Measurements from ENCODE around the gene SNTA1.
A peak's percentile ranks its signal among the peaks of the same experiment; 100 is the strongest.
"Not testable (repeated sequence)": the region's sequence is repeated elsewhere in the genome, so short reads cannot be mapped to it uniquely, and the experiment has no call there.

The SNTA1 gene

DNA sequence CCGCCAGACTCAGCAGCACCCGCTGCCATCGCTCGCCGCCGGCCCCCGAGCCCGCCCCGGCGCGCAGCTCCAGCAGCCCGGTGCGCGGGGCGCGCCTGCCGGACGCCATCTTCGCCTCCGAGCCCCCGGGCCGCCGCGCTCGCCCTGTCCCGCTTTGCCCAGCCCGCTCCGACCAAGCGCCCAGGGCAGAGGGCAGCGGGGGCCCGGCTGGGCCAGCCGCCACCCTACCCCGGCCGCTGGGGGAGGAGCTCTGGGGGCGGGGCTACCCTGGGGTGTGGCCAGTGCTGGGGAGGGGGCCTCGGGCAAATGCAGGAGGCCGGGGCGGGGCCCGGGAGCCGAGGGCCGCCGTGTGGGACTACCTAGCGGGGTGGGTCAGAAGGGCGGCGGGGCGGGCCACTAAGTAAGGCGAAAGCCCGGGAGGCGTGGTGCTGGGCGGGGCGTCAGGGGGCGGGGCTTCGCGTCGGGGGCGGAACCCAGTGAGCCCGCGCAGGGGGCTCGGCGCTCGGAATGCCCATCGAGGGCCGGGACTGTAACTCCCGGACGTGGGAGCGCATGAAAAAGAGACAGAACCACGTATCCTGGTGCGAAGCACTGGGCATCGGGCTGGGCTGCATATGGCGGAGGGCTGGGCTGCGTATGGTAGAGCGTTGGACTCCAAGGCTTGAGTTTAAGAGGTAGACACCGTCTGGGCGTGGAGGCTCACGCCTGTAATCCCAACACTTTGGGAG lies at the start of gene SNTA1:
Gene SNTA1 (minus strand): TSS at position 252 of the 728 bp plus-strand sequence. CDS start 143 bp downstream, at position 109.
- DNase-seq (ENCODE audit: low read depth in 2 of 2) = peak in 1 of 2 experiments; percentile 25

DNA sequence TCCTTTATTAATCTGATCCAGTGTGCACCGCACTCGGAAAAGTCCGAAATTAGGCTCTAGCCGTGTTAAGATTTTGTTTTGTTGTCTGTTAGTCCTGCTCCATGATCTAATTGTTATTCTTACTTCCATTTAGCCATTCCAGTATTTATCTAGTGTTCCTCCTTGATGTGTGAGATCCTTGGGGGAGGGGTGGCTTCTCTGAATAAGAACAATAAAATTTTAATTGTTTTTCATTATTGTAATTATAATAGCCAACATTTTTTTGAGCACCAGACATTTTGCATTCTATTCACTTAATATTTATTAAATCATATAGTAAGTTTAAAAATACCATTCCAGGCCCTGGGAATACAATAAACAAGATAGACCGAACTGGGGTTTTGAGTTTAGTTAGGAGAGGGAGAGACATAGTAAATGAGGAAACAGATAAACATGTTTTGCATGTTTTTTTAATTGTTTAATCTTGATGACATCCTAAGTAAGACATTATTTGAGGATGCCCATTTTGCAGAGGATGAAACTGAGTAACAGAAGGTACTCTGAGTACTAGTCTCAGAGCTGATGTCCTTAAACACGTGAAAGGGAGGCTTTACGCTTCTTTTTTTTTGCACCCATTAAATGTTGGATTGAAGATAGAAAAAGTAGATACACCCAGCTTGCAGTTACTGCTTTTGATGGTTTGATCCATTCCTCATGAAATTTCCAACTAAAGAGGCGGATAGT lies 47.5 kb upstream of the SNTA1 start:
- DNase-seq (ENCODE audit: low read depth in 2 of 2) = no peak

DNA sequence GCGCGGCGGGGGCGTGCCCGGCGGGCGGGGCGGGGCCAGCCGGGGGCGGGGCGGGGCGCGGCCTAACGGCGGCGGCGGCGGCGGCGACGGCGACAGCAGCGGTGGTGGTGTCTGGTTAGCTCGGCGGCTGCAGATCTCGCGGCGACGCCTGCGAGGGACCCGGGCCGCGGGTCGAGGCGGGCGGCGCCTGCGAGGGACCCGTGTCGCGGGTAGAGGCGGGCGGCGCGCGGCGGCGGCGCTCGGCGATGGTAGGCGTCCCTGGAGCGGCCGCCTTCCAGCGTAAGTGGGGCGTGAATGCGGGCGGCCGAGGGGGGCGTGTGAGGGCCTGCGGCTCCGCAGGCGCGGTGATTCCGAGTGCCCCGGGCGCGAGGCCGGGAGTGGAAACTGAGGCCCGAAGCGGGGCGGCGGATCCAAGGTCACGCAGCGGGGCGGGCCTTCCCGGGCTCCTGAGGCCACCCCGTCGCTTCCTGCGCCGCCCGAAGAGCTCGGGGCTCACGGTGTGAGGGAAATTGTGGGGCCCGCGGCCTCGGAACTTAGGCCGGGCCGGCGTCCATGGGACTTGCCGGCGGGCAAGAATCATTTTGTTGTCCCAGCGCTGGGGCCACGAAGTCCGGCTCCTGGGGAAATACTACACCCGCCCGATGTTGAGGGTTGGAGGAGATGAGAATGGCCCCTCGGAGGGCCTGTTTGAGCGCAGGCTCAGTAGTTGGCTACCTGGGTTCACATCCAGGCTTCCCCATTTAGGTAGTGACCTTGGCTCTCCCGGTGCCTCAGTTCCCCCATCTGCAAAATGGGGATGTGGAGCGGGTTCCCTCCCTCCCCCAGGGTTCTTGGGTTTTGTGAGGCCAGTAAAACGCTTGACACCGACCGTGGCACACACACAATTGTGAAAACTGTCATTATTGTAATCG lies 46.7 kb upstream of the SNTA1 start, which contains the start of gene CBFA2T2:
Gene CBFA2T2 (plus strand): TSS at position 74 of the 911 bp plus-strand sequence. CDS start 172 bp downstream, at position 246.
- DNase-seq (ENCODE audit: low read depth in 2 of 2) = peak in 1 of 2 experiments; percentile 25

DNA sequence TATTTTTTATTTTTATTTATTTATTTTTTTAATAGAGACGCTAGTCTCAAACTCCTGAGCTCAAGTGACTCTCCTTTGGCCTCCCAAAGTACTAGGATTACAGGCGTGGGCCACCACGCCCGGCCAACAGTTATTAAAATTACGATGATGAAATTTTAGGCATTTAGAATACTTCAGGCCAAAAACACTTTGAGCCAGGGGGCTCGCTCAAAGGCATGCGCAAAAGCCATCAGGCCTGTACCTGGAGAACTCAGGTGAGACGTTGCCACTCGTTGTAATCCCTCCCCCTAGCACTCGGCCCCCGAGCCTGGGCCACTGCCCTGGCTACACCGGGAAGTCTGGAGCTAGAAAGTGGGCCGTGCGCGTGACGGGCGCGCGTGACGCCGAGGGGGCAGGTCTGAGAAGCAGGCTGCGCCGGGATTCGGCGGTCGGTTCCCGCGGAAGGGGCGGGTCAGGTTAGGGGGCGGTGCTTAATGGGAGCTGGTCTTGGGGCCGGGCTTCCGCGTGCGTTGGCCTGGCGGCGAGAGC lies 46.0 kb upstream of the SNTA1 start:
- peak; percentile 90 to 92 for DNase-seq (ENCODE audit: low read depth in 2 of 2)

DNA sequence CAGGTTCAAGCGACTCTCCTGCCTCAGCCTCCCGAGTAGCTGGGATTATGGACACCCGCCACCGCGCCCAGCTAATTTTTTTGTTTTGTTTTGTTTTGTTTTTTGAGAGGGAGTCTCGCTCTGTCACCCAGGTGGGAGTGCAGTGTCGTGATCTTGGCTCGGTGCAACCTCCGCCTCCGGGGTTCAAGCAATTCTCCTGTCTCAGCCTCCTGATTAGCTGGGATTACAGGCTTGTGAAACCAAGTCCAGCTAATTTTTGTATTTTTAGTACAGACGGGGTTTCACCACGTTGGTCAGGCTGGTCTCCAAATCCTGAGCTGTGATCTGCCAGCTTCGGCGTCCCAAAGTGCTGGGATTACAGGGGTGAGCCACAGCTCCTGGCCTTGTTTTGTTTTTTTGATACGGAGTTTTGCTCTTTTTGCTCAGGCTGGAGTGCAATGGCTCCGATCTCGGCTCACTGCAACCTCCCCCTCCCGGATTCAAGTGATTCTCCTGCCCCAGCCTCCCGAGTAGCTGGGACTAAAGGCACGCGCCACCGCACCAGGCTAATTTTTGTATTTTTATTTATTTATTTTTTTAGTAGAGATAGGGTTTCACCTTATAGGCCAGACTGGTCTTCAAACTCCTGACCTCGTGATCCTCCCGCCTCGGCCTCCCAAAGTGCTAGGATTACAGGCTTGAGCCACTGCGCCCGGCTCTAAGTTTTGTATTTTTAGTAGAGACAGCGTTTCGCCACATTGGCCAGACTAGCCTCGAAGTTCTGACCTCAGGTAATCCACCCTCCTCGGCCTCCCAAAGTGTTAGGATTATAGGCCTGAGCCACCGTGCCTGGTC lies 45.3 kb upstream of the SNTA1 start:
- not testable (repeated sequence) for DNase-seq (ENCODE audit: low read depth in 2 of 2)

DNA sequence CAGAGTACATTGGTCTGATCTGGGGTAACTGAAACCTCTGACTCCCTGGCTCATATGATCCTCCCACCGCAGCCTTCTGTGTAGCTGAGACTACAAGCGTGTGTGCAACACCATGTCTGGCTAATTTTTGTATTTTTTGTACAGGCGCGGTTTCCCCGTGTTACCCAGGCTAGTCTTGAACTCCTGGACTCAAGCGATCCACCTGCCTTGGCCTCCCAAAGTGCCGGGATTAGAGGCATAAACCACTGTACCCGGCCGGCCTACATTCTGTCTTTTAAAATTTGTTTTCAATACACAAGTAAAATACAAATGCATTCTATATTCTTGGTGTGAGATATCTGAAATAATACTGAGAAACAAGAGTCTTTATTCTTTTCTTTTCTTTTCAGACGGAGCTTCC lies 44.6 kb upstream of the SNTA1 start:
- no peak for DNase-seq (ENCODE audit: low read depth in 2 of 2)

DNA sequence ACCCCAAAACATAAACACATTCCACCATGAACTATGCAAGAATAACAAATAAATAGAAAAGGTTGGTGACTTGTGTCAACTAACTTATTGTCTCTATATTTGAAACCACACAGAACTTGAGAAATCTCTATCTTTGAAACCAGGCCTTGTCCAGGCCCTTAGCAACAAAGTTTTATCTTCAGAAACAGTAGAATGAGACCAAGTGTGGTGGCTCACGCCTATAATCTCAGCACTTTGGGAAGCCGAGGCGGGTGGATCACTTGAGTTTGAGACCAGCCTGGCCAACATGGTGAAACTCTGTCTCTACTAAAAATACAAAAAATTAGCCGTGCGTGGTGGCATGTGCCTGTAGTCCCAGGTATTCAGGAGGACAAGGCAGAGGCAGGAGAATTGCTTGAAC lies 39.6 kb upstream of the SNTA1 start:
- not testable (repeated sequence) for DNase-seq (ENCODE audit: low read depth in 2 of 2)

DNA sequence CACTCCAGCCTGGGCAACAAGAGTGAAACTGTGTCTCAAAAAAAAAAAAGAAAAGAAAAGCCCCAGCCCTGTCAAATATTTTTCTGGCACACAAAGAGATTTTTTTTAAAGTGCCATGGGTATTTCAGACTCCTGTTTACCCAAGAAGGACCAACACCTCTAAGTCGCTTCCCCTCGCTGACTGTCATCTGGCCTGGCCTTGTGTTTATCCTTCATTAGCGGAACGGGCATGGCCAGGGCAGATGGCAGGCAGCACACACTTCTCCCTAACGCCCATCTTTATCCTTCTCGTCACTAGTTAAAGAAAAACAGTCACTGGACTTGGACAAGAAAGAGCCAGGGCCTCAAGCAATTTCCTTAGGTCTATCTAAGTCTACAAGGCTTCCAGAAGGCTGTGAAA lies 39.0 kb upstream of the SNTA1 start:
- no peak for DNase-seq (ENCODE audit: low read depth in 2 of 2)

DNA sequence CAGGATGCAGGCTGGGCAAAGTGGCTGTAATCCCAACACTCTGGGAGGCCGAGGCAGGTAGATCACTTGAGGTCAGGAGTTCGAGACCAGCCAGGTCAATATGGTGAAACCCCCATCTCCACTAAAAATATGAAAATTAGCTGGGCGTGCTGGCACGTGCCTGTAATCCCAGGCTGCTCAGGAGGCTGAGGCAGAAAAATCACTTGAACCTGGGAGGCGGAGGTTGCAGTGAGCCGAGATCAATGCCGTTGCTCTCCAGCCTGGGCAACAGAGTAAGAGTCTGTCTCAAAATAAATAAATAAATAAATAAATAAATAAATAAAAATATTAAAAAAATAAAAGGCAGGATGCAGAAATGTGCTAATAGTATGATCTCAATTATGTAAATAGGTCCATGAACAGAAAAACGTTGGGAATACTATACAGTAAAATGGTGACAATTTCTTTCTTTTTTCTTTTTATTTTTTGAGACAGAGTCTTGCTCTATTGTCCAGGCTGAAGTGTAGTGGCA lies 37.9 kb upstream of the SNTA1 start:
- no peak for DNase-seq (ENCODE audit: low read depth in 2 of 2)

DNA sequence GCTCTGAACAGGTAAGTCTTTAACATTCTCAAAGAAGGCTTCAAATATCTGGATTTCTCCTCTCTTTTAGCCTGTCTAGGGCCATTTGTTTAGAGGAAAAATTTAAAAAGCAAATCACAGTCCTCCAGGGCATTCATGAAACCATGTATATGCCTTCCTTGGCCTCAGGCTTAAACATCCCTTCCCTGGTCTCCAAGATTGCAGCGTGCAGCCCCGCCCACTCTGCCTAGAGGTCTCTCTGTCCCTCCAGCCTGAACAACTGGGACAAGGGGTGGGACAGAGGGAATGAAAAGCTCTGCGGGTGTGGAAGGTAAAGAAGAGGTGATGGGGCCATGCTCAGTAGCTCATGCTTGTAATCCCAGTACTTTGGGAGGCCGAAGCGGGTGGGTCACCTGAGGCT lies 36.5 kb upstream of the SNTA1 start:
- DNase-seq (ENCODE audit: low read depth in 2 of 2) = no peak

DNA sequence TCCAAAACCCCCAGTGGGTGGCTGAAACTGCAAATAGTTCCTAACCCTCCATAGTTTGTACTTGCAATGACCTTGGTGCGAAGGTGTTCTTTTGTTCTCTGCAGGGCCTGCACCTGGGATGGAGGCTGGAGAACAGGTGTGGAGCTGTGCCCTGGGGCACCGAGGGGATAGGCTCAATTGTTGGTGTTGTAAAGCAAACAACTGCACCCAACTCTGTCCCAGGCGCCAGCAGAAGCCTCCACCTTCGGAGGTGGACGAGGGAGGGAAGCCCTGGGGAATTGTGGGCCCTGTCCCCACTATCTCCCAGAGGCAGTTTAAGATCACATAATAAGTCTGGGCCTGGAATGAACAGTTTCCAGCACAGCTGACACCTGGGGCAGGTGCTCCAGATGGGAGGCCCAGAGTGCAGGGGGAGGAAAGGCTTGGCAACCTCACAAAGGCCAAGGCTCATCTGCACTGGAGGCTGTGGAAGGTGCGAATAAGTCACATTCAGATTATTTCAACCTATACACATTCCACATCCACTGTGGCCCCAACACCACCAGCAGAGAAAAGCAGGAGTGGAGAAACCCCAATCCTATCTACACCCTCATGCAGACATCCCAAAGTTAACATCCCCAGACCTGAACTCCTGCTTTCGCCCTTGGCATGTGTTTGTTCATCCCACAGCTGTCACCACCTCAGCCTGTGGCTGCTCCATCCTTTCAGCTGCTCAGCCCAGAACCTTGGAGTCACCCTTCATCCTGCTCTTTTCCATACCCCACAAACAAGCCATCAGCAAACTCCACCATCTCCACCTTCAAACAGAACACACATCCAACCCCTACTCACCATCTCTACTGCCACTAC lies 34.0 kb upstream of the SNTA1 start:
- no peak for DNase-seq (ENCODE audit: low read depth in 2 of 2)

DNA sequence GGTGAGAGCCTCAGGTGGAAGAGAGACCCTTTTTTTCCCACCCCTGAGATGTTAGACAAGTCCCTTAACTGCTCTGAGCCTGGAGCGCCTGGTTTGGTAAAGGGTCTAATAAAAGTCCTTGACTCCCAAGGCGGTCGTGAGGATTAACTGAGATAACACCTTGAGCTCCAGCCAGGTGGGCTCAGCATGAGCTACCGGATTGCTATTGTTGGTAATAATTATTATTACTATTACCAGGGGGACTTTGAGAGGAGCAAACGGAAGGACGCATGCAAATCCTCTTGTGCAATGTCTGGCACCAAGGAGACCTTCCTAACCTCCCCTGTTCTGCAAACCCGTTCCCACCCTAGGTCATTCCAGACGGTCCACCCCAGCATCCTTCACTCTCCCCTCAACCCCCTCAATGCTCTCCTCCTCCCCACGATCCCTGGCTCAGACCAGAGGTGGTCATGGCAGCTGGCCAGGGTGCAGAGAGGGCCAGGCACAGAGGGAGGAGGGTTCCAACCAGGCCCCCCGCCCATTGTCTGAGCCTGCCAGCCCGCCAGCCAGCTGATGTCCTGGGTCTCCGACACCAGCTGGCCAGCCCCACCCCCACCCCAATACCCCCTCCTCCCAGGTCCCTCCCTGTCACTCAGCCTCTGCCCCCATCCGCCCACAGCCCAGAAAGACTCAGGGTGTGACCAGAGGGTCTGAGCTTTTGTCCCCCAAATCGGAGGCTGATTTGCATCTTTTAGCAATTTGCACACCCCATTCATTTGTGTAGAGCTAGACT lies 32.0 kb upstream of the SNTA1 start:
- DNase-seq (ENCODE audit: low read depth in 2 of 2) = no peak

DNA sequence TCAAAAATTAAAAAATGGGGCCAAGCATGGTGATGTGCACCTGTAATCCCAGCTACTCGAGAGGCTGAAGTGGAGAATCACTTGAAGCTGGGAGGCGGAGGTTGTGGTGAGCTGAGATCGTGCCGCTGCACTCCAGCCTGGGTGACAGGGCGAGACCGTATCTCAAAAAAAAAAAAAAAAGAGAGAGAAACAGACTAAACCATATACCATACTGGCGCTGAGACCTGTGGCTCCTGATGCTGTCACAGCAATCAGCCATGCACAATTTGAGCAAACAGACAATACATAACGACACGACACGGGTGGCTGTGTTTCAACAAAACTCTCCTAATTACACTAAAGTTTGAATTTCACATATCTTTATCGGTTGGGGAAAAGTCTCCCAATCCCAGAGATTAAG lies 31.4 kb upstream of the SNTA1 start:
- DNase-seq (ENCODE audit: low read depth in 2 of 2) = no peak

DNA sequence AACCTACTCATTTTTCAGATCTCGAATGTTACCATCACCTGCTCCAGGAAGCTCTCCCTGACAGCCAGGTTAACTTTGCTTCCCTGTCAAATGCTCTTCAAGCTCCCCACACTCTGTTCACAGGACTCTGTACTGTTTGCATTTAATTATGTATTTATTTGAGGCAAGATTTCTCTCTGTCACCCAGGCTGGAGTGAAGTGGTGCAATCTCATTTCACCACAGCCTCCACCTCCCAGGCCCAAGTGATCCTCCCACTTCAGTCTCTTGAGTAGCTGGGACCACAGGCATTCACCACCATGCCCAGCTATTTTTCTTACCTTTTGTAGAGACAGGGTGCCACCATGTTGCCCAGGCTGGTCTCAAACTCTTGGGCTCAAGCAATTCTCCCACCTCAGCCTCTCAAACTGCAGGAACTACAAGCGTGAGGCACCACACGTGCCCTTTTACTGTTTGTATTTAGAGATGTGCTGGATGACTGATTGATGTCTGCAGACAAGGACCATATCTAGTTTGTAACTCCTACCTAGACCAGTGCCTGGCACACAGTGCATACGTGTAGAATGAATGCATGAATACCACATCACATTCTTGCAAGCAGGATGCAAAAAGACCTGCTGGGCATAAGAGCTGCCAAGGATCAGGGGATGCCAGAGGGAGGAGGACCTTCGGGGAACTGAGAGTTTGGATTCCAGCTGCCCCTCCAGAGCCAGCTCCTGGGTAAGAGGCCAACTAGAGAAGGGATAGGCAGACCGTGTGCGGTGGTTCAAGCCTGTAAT lies 30.7 kb upstream of the SNTA1 start:
- no peak for DNase-seq (ENCODE audit: low read depth in 2 of 2)

DNA sequence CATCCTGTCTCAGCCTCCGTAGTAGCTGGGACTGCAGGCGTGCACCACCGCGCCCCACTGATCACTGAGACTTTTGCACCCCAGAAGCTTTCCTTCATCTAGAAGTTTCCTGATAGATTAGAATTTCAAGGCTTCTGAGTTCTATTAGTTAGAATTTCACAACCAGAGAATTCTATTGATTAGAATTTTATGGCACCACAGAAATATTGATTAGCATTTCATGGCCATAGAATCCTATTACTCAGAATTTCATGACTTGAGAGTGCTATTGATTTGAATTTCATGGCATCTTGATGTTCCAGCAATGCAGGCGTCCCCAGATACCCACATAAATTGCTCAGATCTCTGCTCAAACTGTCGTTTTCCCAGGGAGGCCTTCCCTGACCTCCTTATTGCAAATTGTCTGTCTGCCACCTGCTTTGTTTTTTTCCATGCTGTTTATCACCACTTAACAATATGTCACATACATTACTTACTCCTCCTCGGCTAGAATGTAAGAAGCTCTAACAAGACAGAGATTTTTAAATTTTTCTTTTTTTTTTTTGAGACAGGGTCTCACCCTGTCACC lies 29.4 kb upstream of the SNTA1 start:
- no peak for DNase-seq (ENCODE audit: low read depth in 2 of 2)

DNA sequence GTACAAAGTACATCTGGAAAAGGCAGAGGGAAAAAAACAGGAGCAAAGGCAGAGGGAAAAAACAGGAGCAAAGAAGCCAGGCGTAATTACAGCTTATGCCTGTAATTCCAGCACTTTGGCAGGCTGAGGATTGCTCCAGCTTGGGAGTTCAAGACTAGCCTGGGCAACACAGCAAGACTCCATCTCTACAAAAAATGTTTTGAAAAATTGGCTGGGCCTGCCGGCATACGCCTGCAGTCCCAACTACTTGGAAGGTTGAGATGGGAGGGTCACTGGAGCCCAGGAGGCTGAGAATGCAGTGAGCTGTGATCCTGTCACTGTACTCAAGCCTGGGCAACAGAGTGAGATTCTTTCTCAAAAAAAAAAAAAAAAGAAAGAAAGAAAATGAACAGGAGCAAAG lies 27.3 kb upstream of the SNTA1 start:
- no peak for DNase-seq (ENCODE audit: low read depth in 2 of 2)

DNA sequence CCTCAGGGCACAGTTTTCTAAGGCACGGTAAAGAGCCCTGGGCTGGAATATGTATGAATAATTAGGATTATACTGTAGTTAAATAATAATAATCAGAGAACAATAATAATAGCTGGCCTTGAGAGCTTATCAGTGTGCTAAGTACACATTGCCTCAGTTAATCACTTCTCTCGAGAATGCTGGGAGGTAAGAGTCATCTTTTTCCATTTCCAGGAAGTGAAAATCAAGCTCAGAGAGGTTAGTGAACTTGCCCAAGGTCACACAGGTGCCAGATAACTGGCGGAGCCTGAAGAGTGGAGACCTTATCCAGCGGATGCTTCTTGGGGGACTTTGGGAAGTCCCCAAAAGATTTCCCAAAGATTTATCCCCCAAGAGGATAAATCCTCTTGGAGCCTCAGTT lies 26.9 kb upstream of the SNTA1 start:
- no peak for DNase-seq (ENCODE audit: low read depth in 2 of 2)

DNA sequence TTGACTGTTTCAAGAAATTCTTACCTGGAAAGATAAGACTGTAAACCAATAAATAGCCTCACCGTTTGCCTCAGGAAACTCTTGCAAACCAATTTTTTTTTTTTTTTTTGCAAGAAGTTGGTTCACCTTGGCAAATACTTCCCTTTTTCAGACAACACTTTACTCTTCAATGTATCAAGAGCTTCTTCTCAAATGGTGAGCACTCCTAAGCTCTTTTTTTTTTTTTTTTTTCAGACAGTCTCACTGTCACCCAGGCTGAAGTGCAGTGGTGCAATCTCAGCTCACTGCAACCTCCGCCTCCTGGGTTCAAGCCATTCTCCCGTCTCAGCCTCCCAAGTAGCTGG lies 22.7 kb upstream of the SNTA1 start:
- DNase-seq (ENCODE audit: low read depth in 2 of 2) = no peak

Data from fibroblast of skin of left biceps (primary cell).